HepG2 (cell line): ENCODE data around the gene KDM7A. TPM values are rescaled to one million over a fixed set of nuclear protein-coding genes. Genes with fewer than 3 reads are reported as not detected.

Experiments used
- ATAC-seq: fragments of 200-7000 bp; cut with Tn5 transposase; 3 replicates; pipeline ENCODE4 v1.9.1; 2020; ENCODE audit warnings: mild to moderate bottlenecking, moderate library complexity
- BruUV-seq: library from RNA; stranded (reverse); fragments of 400-500 nt; replicated peaks from 2 replicates; lab custom pipeline; 2021; lab: Mats Ljungman, UMichigan
- CTCF ChIA-PET: fragments of 300-600 bp; formaldehyde crosslinking; extraction: SDS; loops from one replicate; lab custom pipeline; 2021; ENCODE audit warnings: low total read pairs, inconsistent platforms, low intra/inter-chr PET ratio; lab: Yijun Ruan, JAX
- POLR2A ChIA-PET: fragments of 350-600 bp; sonication (Branson Sonifier 250); formaldehyde crosslinking; loops from one replicate; lab custom pipeline; 2020; ENCODE audit warnings: antibody characterized with exemption, inconsistent platforms; lab: Yijun Ruan, JAX
- DNase-seq: peaks from one replicate; pipeline ENCODE4 v3.0.0-alpha.2; 2015; ENCODE audit warnings: low spot score
- FAIRE-seq: peaks from 3 replicates; lab custom pipeline; 2011; peaks lifted over from hg19 to GRCh38; lab: Jason Lieb, UNC
- H2AFZ ChIP-seq: one replicate; pipeline ENCODE4 v1.6.1; 2011; ENCODE audit warnings: low read length, inconsistent platforms
- H3K27ac ChIP-seq: fragments of 300-600 bp; 3 replicates; pipeline ENCODE4 v1.8.0; 2011; ENCODE audit warnings: mixed run types, mild to moderate bottlenecking, mixed read lengths, low read length, inconsistent platforms; ENCODE audit not compliant: insufficient read depth; ENCODE audit errors: extremely low read length
- H3K27me3 ChIP-seq, 2 experiments: fragments of 200-600 bp in 1 of 2; 2 replicates in 1 of 2; 3 replicates in 1 of 2; pipeline versions ENCODE4 v1.6.0 to v1.8.0; 2011; ENCODE audit warnings: low read length in 2 of 2, mild to moderate bottlenecking in 2 of 2, moderate library complexity in 2 of 2, inconsistent platforms in 1 of 2; ENCODE audit not compliant: insufficient read depth in 2 of 2, control insufficient read depth in 1 of 2
- H3K36me3 ChIP-seq, 2 experiments: fragments of 200-600 bp in 1 of 2; replicated peaks in 1 of 2; 2 replicates in 1 of 2; 3 replicates in 1 of 2; pipeline versions ENCODE4 v1.5.1 to v1.8.0; 2011; ENCODE audit warnings: low read length in 2 of 2, inconsistent platforms in 1 of 2; ENCODE audit not compliant: insufficient read depth in 2 of 2, control insufficient read depth in 1 of 2
- H3K4me1 ChIP-seq: 2 replicates; pipeline ENCODE4 v1.5.1; 2012; ENCODE audit warnings: low read length, inconsistent platforms; ENCODE audit not compliant: insufficient read depth
- H3K4me2 ChIP-seq: 2 replicates; pipeline ENCODE4 v1.6.0; 2011; ENCODE audit warnings: low read depth, low read length, inconsistent platforms
- H3K4me3 ChIP-seq, 3 experiments: fragments of 200-600 bp in 1 of 3; sonication (generic), shearing (Covaris generic) in 1 of 3; replicated peaks in 1 of 3; 2 replicates each; pipeline ENCODE4 v1.5.1; 2011 to 2016; ENCODE audit warnings: low read length in 3 of 3, inconsistent platforms in 2 of 3, low read depth in 2 of 3, mild to moderate bottlenecking in 2 of 3, control low read depth in 1 of 3, mixed read lengths in 1 of 3; ENCODE audit not compliant: insufficient read depth in 1 of 3
- H3K79me2 ChIP-seq: one replicate; pipeline ENCODE4 v1.6.1; 2011; ENCODE audit warnings: low read length, inconsistent platforms; ENCODE audit not compliant: insufficient read depth
- H3K9ac ChIP-seq: 2 replicates; pipeline ENCODE4 v1.6.0; 2011; ENCODE audit warnings: mild to moderate bottlenecking, low read depth, low read length, inconsistent platforms; ENCODE audit not compliant: insufficient read depth
- H3K9me3 ChIP-seq: 2 replicates; pipeline ENCODE4 v1.5.1; 2012; ENCODE audit warnings: mild to moderate bottlenecking, low read length
- H4K20me1 ChIP-seq: 2 replicates; pipeline ENCODE4 v1.6.0; 2011; ENCODE audit warnings: inconsistent platforms, mild to moderate bottlenecking, low read length, moderate library complexity; ENCODE audit not compliant: insufficient read depth
- CREB3 ChIP-seq: sonication (generic); formaldehyde crosslinking; IDR thresholded peaks from 2 replicates; pipeline ENCODE4 v1.5.0; 2020; ENCODE audit warnings: missing genetic modification reagents
- DZIP1 ChIP-seq: sonication (generic); formaldehyde crosslinking; IDR thresholded peaks from 2 replicates; pipeline ENCODE4 v1.5.0; 2020; ENCODE audit warnings: mild to moderate bottlenecking, missing genetic modification reagents
- ELF3 ChIP-seq: IDR thresholded peaks from 2 replicates; pipeline ENCODE4 v1.6.1; 2016; ENCODE audit warnings: missing genetic modification reagents, missing compliant biosample characterization
- GATAD2A ChIP-seq: IDR thresholded peaks from 2 replicates; pipeline ENCODE4 v1.6.1; 2016
- HMG20A ChIP-seq: IDR thresholded peaks from 2 replicates; pipeline ENCODE4 v1.6.1; 2016; ENCODE audit warnings: borderline replicate concordance
- MXI1 ChIP-seq: IDR thresholded peaks from 3 replicates; pipeline ENCODE4 v1.6.1; 2012; ENCODE audit warnings: low read depth, low read length, inconsistent platforms, borderline replicate concordance
- RBM39 ChIP-seq: fragments of 200-400 bp; formaldehyde crosslinking; IDR thresholded peaks from one replicate; pipeline ENCODE4 v1.6.1; 2018; ENCODE audit warnings: antibody characterized with exemption, mild to moderate bottlenecking, low read depth, low read length; ENCODE audit not compliant: poor library complexity, severe bottlenecking
- SP5 ChIP-seq: IDR thresholded peaks from 2 replicates; pipeline ENCODE4 v1.6.1; 2016; ENCODE audit warnings: low read depth, borderline replicate concordance
- YEATS2 ChIP-seq: sonication (generic); formaldehyde crosslinking; IDR thresholded peaks from 2 replicates; pipeline ENCODE4 v1.4.0; 2020; ENCODE audit warnings: missing genetic modification reagents, borderline replicate concordance
- ZFP62 ChIP-seq: sonication (generic); formaldehyde crosslinking; IDR thresholded peaks from 2 replicates; pipeline ENCODE4 v1.4.0; 2020; ENCODE audit warnings: missing genetic modification reagents
- ZKSCAN5 ChIP-seq: sonication (generic); formaldehyde crosslinking; IDR thresholded peaks from 2 replicates; pipeline ENCODE4 v1.5.1; 2020; ENCODE audit warnings: mild to moderate bottlenecking, missing genetic modification reagents
- ZNF253 ChIP-seq: sonication (generic); formaldehyde crosslinking; IDR thresholded peaks from 2 replicates; pipeline ENCODE4 v1.8.0; 2022; ENCODE audit warnings: mild to moderate bottlenecking, missing genetic modification reagents, borderline replicate concordance
- ZNF276 ChIP-seq: sonication (generic); formaldehyde crosslinking; IDR thresholded peaks from 2 replicates; pipeline ENCODE4 v1.4.0; 2020; ENCODE audit warnings: mild to moderate bottlenecking, low read depth, missing genetic modification reagents
- ZNF530 ChIP-seq: sonication (generic); formaldehyde crosslinking; IDR thresholded peaks from 2 replicates; pipeline ENCODE4 v1.5.0; 2020; ENCODE audit warnings: low read depth, mild to moderate bottlenecking, missing genetic modification reagents
- ZNF570 ChIP-seq: sonication (generic); formaldehyde crosslinking; IDR thresholded peaks from 2 replicates; pipeline ENCODE4 v1.4.0; 2020; ENCODE audit warnings: mild to moderate bottlenecking, missing genetic modification reagents, borderline replicate concordance
- ZNF713 ChIP-seq: sonication (generic); formaldehyde crosslinking; IDR thresholded peaks from 2 replicates; pipeline ENCODE4 v1.4.0; 2020; ENCODE audit warnings: mild to moderate bottlenecking, missing genetic modification reagents
- ZNF770 ChIP-seq: sonication (generic); formaldehyde crosslinking; IDR thresholded peaks from 2 replicates; pipeline ENCODE4 v1.5.0; 2020; ENCODE audit warnings: mild to moderate bottlenecking, missing genetic modification reagents
- WGBS: methylation state at CpG from one replicate; pipeline ENCODE4 v1.1.6; 2017; ENCODE audit warnings: low lambda C conversion rate; 5-methylcytosine and 5-hydroxymethylcytosine counted together
- in situ Hi-C: cut with HindIII; loops from 2 replicates; pipeline ENCODE4 v1.10.0; 2017; ENCODE audit warnings: low pct_unique_long_range_greater_than_20kb; ENCODE audit not compliant: extremely low pct_ligation_motif_present
- intact Hi-C: fragments of 100-400 bp; cut with micrococcal nuclease; formaldehyde crosslinking; loops from one replicate; pipeline ENCODE4 v1.10.0; 2022; ENCODE audit not compliant: unreplicated experiment
- polyA plus RNA-seq, 8 experiments: library from polyadenylated mRNA; depleted of rRNA in 3 of 8; stranded (reverse) in 7 of 8; unstranded in 1 of 8; fragments of >200 nt; fragmentation: Illumina TruSeq in 4 of 8; extraction: Trizol in 4 of 8; gene quantifications; 2 replicates each; pipeline versions ENCODE4 v1.2.1 to v1.2.3, GENCODE V29; 2011 to 2016; ENCODE audit warnings: low read depth in 4 of 8, missing spikeins in 1 of 8, mixed read lengths in 1 of 8; ENCODE audit not compliant: insufficient read depth in 1 of 8
- total RNA-seq, 5 experiments: library from RNA; depleted of rRNA; stranded (reverse); fragments of >200 nt; fragmentation: Illumina TruSeq; extraction: Trizol; gene quantifications; 2 replicates each; pipeline ENCODE4 v1.2.3, GENCODE V29; 2016; ENCODE audit warnings: low read depth in 1 of 5

KDM7A gene
- total and polyA plus RNA-seq, 2 of the 13 experiments (the other 11 are each of a cell fraction or from before 2014, with no cell fraction given) = 10.8 to 16.8 TPM

- H3K9ac ChIP-seq = no peak overlapping the region
- H3K4me3 ChIP-seq = no peak overlapping the region
- in situ Hi-C loops (no loop called here), intact Hi-C loops (no loop called here)
- peaks cover 5 to 21% of the 10 kb centered on the region in 2 experiments for H3K36me3 ChIP-seq
- ATAC-seq (no peak), FAIRE-seq (no peak), DNase-seq (no peak)
- CTCF ChIA-PET = no interaction called here
- H3K9me3 ChIP-seq = no peaks in the 10 kb centered on the region
- peaks cover 19% of the 10 kb centered on the region for H3K79me2 ChIP-seq
- peaks cover 44% of the 10 kb centered on the region for H3K4me1 ChIP-seq
- H2AFZ ChIP-seq = no peak overlapping the region
- H4K20me1 ChIP-seq = no peaks in the 10 kb centered on the region
- BruUV-seq = no TSS peak
- H3K27ac ChIP-seq = no peak overlapping the region
- 81% methylated on average over 4 of the region's 5 CpGs for WGBS
- H3K27me3 ChIP-seq = no peaks in the 10 kb centered on the region
- no peak overlapping the region for H3K4me2 ChIP-seq
- POLR2A ChIA-PET = interaction anchor here (1.4 kb wide), 1 partner anchor 8 kb away, joined by 8 read pairs; no protein-coding TSS in a partner anchor
- TF ChIP-seq SP5 (CRISPR knock-in tag) = no peak
- no peak for TF ChIP-seq HMG20A (CRISPR knock-in tag)
- no peak for TF ChIP-seq DZIP1 (CRISPR knock-in tag)
- no peak for TF ChIP-seq ZFP62
- TF ChIP-seq GATAD2A (CRISPR knock-in tag) = no peak
- TF ChIP-seq MXI1 = no peak
- no peak for TF ChIP-seq RBM39
- TF ChIP-seq ZKSCAN5 (CRISPR knock-in tag) = no peak
- no peak for TF ChIP-seq ZNF713 (CRISPR knock-in tag)
- TF ChIP-seq ZNF276 = no peak
- no peak for TF ChIP-seq ZNF253 (CRISPR knock-in tag)
- no peak for TF ChIP-seq ZNF570
- no peak for TF ChIP-seq CREB3 (CRISPR knock-in tag)
- no peak for TF ChIP-seq YEATS2 (CRISPR knock-in tag)
- no peak for TF ChIP-seq ZNF770 (CRISPR knock-in tag)
- no peak for TF ChIP-seq ZNF530 (CRISPR knock-in tag)
- no peak for TF ChIP-seq ELF3
Measured at GRCh38 chr7:140056431-140057142, 120.2 kb downstream of the KDM7A start.
